Parathyroid adenoma (tissue), 2 donors: Measurements from ENCODE around the gene VAPB.

Experiments
- H2AFZ ChIP-seq: fragments of 300-600 bp; sonication (generic); one replicate; pipeline ENCODE4 v1.7.0; 2017; ENCODE audit warnings: antibody characterized with exemption, mild to moderate bottlenecking
- H3K27ac ChIP-seq: fragments of 300-600 bp; sonication (generic); one replicate; pipeline ENCODE4 v1.7.0; 2017
- H3K27me3 ChIP-seq: fragments of 300-600 bp; sonication (generic); one replicate; pipeline ENCODE4 v1.7.0; 2017; ENCODE audit warnings: low read length; ENCODE audit not compliant: control insufficient read depth, insufficient read depth
- H3K36me3 ChIP-seq: fragments of 300-600 bp; sonication (generic); one replicate; pipeline ENCODE4 v1.7.0; 2017; ENCODE audit warnings: low read length; ENCODE audit not compliant: control insufficient read depth, insufficient read depth
- H3K4me1 ChIP-seq: fragments of 300-600 bp; sonication (generic); one replicate; pipeline ENCODE4 v1.7.0; 2017; ENCODE audit warnings: control low read depth
- H3K4me2 ChIP-seq: fragments of 300-600 bp; sonication (generic); one replicate; pipeline ENCODE4 v1.7.0; 2017; ENCODE audit warnings: low read length
- H3K4me3 ChIP-seq: fragments of 300-600 bp; sonication (generic); one replicate; pipeline ENCODE4 v1.7.0; 2017; ENCODE audit warnings: low read depth, low read length
- H3K79me2 ChIP-seq: fragments of 300-600 bp; sonication (generic); one replicate; pipeline ENCODE4 v1.7.0; 2017; ENCODE audit warnings: control low read depth
- H3K9ac ChIP-seq: fragments of 300-600 bp; sonication (generic); one replicate; pipeline ENCODE4 v1.7.0; 2017; ENCODE audit warnings: mild to moderate bottlenecking
- H3K9me3 ChIP-seq: fragments of 300-600 bp; sonication (generic); one replicate; pipeline ENCODE4 v1.7.0; 2017; ENCODE audit warnings: low read length; ENCODE audit not compliant: control insufficient read depth
- CTCF ChIP-seq: fragments of 300-600 bp; sonication (generic); IDR thresholded peaks from one replicate; pipeline ENCODE4 v1.7.0; 2017; ENCODE audit warnings: antibody characterized with exemption, mild to moderate bottlenecking
- donor health status: primary hyperparathyroidism.

Gene VAPB

GRCh38 chr20:58482416-58482815 lies 93.4 kb downstream of the VAPB start:
- Histone ChIP-seq H3K27ac (no peak overlapping the region), H3K4me1 (no peaks in the 10 kb centered on the region), H3K4me2 (no peak overlapping the region), H2AFZ (no peak overlapping the region), H3K9me3 (no peaks in the 10 kb centered on the region), H3K36me3 (no peaks in the 10 kb centered on the region), H3K4me3 (no peak overlapping the region), H3K79me2 (no peaks in the 10 kb centered on the region), H3K9ac (no peak overlapping the region), H3K27me3 (no peaks in the 10 kb centered on the region)
- TF ChIP-seq CTCF: no peak

GRCh38 chr20:58483051-58483450 lies 94.0 kb downstream of the VAPB start:
- no peaks in the 10 kb centered on the region for H3K36me3 ChIP-seq
- H3K4me3 ChIP-seq: no peak overlapping the region
- no peak overlapping the region for H3K27ac ChIP-seq
- no peak for TF ChIP-seq CTCF
- no peak overlapping the region for H3K4me2 ChIP-seq
- no peak overlapping the region for H2AFZ ChIP-seq
- no peaks in the 10 kb centered on the region for H3K4me1 ChIP-seq
- no peaks in the 10 kb centered on the region for H3K79me2 ChIP-seq
- H3K9me3 ChIP-seq: no peaks in the 10 kb centered on the region
- H3K9ac ChIP-seq: no peak overlapping the region
- no peaks in the 10 kb centered on the region for H3K27me3 ChIP-seq

GRCh38 chr20:58483470-58483869 lies 94.4 kb downstream of the VAPB start:
- H3K4me3 ChIP-seq: no peak overlapping the region
- no peaks in the 10 kb centered on the region for H3K36me3 ChIP-seq
- H3K9ac ChIP-seq: no peak overlapping the region
- no peak for TF ChIP-seq CTCF
- H3K4me1 ChIP-seq: no peaks in the 10 kb centered on the region
- H3K4me2 ChIP-seq: no peak overlapping the region
- H3K27me3 ChIP-seq: no peaks in the 10 kb centered on the region
- H3K27ac ChIP-seq: no peak overlapping the region
- no peaks in the 10 kb centered on the region for H3K9me3 ChIP-seq
- no peak overlapping the region for H2AFZ ChIP-seq
- no peaks in the 10 kb centered on the region for H3K79me2 ChIP-seq

GRCh38 chr20:58485393-58485792 lies 96.4 kb downstream of the VAPB start:
- Histone ChIP-seq H3K27ac (no peak overlapping the region), H3K27me3 (no peaks in the 10 kb centered on the region), H3K36me3 (no peaks in the 10 kb centered on the region), H3K9me3 (no peaks in the 10 kb centered on the region), H3K4me1 (no peaks in the 10 kb centered on the region), H3K9ac (no peak overlapping the region), H3K79me2 (no peaks in the 10 kb centered on the region), H3K4me2 (no peak overlapping the region), H3K4me3 (no peak overlapping the region), H2AFZ (no peak overlapping the region)
- no peak for TF ChIP-seq CTCF

- TF ChIP-seq CTCF: no peak
- Histone ChIP-seq H3K27ac (no peak overlapping the region), H3K4me2 (no peak overlapping the region), H3K4me1 (no peaks in the 10 kb centered on the region), H3K36me3 (no peaks in the 10 kb centered on the region), H2AFZ (no peak overlapping the region), H3K9me3 (no peaks in the 10 kb centered on the region), H3K27me3 (no peaks in the 10 kb centered on the region), H3K4me3 (no peak overlapping the region), H3K79me2 (no peaks in the 10 kb centered on the region), H3K9ac (no peak overlapping the region)
Measured at GRCh38 chr20:58486207-58486606, 97.2 kb downstream of the VAPB start.
